ACC112 (cell line): Measurements from ENCODE around the gene DSCAML1.

Experiments used
- H2AFZ ChIP-seq: fragments of 200-600 bp; sonication (generic); one replicate; pipeline ENCODE4 v1.6.0; 2017; ENCODE audit warnings: antibody characterized with exemption, low read length; ENCODE audit not compliant: unreplicated experiment
- H3K27ac ChIP-seq: fragments of 200-600 bp; sonication (generic); 2 replicates; pipeline ENCODE4 v1.5.1; 2014; ENCODE audit warnings: low read depth, mild to moderate bottlenecking, antibody characterized with exemption, low read length, moderate library complexity
- H3K27me3 ChIP-seq: fragments of 200-600 bp; sonication (generic); 2 replicates; pipeline ENCODE4 v1.6.1; 2014; ENCODE audit warnings: mild to moderate bottlenecking, antibody characterized with exemption, low read length, moderate library complexity, mixed read lengths; ENCODE audit not compliant: insufficient read depth
- H3K36me3 ChIP-seq: fragments of 200-600 bp; sonication (generic); 2 replicates; pipeline ENCODE4 v1.6.1; 2016; ENCODE audit warnings: mild to moderate bottlenecking, antibody characterized with exemption, low read length, moderate library complexity, mixed read lengths; ENCODE audit not compliant: insufficient read depth
- H3K4me1 ChIP-seq: fragments of 200-600 bp; sonication (generic); one replicate; pipeline ENCODE4 v1.6.1; 2016; ENCODE audit warnings: low read length, mixed read lengths; ENCODE audit not compliant: insufficient read depth, unreplicated experiment, control insufficient read depth
- H3K4me3 ChIP-seq: fragments of 200-600 bp; sonication (generic); 2 replicates; pipeline ENCODE4 v1.5.1; 2014; ENCODE audit warnings: mild to moderate bottlenecking, low read depth, low read length
- H3K79me2 ChIP-seq: fragments of 200-600 bp; sonication (generic); one replicate; pipeline ENCODE4 v1.6.0; 2016; ENCODE audit warnings: low read length; ENCODE audit not compliant: control insufficient read depth, unreplicated experiment, insufficient read depth

Gene DSCAML1, protein sequence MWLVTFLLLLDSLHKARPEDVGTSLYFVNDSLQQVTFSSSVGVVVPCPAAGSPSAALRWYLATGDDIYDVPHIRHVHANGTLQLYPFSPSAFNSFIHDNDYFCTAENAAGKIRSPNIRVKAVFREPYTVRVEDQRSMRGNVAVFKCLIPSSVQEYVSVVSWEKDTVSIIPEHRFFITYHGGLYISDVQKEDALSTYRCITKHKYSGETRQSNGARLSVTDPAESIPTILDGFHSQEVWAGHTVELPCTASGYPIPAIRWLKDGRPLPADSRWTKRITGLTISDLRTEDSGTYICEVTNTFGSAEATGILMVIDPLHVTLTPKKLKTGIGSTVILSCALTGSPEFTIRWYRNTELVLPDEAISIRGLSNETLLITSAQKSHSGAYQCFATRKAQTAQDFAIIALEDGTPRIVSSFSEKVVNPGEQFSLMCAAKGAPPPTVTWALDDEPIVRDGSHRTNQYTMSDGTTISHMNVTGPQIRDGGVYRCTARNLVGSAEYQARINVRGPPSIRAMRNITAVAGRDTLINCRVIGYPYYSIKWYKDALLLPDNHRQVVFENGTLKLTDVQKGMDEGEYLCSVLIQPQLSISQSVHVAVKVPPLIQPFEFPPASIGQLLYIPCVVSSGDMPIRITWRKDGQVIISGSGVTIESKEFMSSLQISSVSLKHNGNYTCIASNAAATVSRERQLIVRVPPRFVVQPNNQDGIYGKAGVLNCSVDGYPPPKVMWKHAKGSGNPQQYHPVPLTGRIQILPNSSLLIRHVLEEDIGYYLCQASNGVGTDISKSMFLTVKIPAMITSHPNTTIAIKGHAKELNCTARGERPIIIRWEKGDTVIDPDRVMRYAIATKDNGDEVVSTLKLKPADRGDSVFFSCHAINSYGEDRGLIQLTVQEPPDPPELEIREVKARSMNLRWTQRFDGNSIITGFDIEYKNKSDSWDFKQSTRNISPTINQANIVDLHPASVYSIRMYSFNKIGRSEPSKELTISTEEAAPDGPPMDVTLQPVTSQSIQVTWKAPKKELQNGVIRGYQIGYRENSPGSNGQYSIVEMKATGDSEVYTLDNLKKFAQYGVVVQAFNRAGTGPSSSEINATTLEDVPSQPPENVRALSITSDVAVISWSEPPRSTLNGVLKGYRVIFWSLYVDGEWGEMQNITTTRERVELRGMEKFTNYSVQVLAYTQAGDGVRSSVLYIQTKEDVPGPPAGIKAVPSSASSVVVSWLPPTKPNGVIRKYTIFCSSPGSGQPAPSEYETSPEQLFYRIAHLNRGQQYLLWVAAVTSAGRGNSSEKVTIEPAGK (N-terminal part only)

DNA sequence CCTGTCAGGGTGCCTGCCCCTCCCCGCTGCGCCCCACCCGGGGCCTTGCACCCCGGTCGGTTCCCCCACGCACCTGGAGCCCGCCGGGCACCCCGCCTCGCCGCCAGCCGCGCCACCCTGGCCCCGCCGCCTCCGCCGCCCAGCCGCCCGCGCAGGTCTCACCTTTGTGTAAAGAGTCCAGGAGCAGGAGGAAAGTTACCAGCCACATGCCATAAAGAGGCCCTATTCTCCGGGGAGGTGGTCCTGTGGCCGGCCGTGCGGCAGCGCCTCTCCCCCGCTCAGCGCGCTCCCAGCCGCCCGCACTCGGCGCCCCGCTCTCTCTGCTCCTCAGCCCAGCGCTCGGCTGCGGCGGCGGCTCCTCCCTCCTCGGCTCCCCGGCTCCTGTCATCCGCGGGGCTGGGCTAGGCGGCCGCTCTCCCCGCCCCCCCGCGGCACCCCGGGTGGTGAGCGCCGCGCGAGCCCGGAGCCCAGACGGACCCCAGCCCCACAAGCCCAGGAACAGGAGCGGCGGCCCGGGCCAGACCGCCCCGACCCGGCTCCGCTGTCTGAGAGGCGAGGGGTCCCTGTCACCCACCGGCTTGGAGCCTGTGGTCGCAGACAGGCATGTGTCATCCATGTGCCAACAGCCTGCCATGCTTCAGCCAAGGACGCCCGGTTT, at the start of gene DSCAML1:
Gene DSCAML1 (minus strand): TSS at position 345 of the 658 bp plus-strand sequence. CDS start 137 bp downstream, at position 208.
- Histone ChIP-seq H3K79me2 (no peaks in the 10 kb centered on the region), H3K4me1 (no peaks in the 10 kb centered on the region), H3K27ac (no peak within 1 kb of the TSS), H3K27me3 (peaks cover 95% of the 10 kb centered on the region), H3K4me3 (no peak within 1 kb of the TSS), H3K36me3 (no peaks in the 10 kb centered on the region), H2AFZ (no peak within 1 kb of the TSS)

DNA sequence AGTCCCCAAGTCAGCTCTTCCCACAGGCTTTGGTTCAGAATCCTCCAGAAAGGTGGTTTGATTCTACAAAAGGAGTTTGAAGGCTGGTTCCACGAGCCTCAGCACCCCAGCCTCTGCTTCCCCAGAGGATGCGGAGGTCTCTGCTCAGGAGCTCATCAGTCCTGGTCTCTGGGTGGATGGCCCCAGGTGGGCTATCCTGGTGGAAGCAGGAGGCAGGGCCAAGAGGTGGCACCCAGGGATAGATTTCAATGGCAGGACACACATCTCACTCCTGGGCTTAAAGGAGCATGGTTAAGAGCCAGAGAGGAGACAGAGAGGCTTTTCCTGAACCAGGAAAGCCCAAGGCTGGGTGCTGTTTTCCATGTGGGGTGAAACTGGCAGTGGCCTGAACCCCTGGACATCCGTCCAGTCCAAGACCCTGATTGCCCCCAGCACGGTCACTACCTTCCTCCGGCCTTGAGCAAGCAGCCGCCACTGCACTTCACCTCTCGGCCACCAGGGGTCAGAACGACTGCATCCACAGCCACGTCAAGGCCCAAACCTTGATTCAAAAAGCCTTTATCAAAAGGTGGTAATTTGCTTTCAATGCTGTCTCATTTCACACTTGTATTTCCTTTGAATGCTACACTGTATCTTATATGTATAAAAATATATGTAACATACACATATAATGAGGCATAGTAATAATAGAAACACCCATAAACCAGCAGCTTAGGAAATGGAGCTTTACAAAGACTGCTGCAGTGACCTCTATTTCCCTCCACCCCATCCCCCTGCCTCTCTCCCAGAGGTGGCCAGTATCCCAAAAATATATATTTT, 46.9 kb upstream of the DSCAML1 start:
- no peak overlapping the region for H3K27ac ChIP-seq
- H3K4me1 ChIP-seq = no peaks in the 10 kb centered on the region
- H3K27me3 ChIP-seq = peaks cover 42% of the 10 kb centered on the region
- H3K4me3 ChIP-seq = no peak overlapping the region
- no peaks in the 10 kb centered on the region for H3K36me3 ChIP-seq
- H3K79me2 ChIP-seq = no peaks in the 10 kb centered on the region
- H2AFZ ChIP-seq = no peak overlapping the region

DNA sequence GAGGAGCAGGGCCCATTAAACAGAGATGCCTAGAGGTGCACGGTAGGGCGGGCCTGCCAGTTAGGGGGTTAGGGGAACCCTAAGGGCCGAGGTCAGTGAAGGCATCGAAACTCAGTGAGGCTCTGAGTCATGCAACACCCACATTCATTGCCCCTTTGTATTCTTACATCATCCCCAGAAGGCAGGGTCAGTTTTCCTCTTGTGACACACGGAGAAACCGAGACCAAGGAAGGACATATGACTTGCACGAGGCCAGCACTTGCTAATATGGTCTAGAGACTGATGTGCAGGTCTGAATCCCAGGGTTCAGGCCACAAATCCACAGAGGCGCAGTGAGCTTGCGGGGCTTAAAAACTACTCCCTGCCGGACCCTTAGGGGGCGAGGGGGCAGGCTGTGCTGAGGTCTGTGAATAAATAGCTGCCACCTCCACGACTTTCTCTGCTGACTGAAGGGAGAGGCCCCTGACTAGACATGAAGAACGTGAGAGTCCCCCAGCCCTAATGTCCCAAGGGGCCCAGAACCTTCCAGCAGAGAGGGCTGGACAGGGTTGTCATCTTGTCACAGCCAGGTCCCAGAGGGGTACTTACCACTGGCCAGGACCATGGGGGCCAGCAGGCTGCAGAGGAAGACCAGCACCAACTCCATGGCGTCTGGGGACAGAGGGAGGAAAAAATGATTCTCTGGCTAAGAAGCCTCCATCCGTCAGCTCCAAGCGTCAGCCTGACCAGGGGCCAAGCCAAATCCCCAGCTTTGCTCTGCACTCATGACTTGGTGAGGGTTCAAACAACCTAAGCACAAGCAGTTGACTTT, 45.3 kb upstream of the DSCAML1 start:
- H3K27me3 ChIP-seq = peaks cover 47% of the 10 kb centered on the region

DNA sequence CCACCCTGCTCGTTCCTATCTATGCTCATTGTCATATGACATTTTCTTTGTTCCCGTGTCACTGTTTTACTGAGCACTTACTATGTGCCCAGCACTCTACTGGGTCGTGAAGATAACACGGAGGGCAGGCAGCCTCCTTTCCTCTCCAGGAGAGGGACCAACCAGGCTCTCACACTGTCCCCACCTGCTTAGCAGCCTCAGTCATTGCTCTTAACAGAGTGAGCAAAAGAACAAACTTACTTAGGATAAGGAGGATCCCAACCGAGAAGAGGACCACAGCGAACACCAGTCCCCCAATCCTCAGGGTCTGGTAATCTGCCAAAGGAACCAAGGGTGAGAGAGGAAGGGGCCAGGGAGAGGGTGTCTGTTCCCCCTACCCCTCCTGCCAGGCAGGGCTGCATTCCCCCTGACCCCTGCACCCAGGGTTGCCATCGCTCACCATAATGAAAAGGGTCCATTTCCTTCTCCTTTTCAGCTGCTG, 44.6 kb upstream of the DSCAML1 start:
- Histone ChIP-seq H3K27me3 (peaks cover 49% of the 10 kb centered on the region), H3K27ac (no peak overlapping the region), H3K4me3 (no peak overlapping the region), H3K4me1 (no peaks in the 10 kb centered on the region), H2AFZ (no peak overlapping the region), H3K36me3 (no peaks in the 10 kb centered on the region), H3K79me2 (no peaks in the 10 kb centered on the region)

More for the DNA sequence above, 45.3 kb upstream of the DSCAML1 start:
- H3K4me3 ChIP-seq = no peak overlapping the region
- H3K4me1 ChIP-seq = no peaks in the 10 kb centered on the region
- no peaks in the 10 kb centered on the region for H3K36me3 ChIP-seq
- no peaks in the 10 kb centered on the region for H3K79me2 ChIP-seq
- no peak overlapping the region for H3K27ac ChIP-seq
- H2AFZ ChIP-seq = no peak overlapping the region

DNA sequence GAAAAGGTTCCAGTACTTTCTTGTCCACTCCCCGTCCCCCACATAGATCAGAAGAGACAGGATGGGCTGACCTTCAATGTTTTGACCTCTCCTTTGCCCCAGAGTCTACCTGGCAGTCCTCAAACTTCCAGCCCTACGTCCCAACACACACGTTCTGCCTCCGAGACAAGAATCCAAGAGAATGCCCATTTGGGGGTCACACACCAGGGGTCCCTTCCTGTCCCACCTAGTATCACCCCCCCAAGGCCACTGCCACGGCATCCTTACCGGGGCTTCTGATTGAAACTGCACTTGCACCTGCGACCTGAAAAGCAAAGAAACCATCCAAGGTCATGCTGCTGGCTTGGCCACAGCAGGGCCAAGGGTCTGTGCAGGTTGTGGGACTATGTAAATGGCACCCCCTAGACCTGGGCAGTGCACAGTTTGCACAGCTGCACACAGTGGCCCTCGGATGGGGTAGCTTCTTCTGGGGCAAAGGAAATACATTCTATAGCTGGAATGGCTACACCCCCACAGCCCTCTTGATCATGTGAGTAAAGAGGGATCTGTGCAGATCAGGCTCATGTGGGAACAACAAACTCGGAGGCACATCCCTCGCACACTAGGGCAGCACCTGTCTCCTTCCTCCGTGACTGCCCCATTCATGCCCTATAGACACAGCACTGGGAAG, 44.0 kb upstream of the DSCAML1 start:
- Histone ChIP-seq H3K36me3 (no peaks in the 10 kb centered on the region), H3K4me3 (no peak overlapping the region), H3K27ac (no peak overlapping the region), H2AFZ (no peak overlapping the region), H3K79me2 (no peaks in the 10 kb centered on the region), H3K27me3 (peaks cover 49% of the 10 kb centered on the region), H3K4me1 (no peaks in the 10 kb centered on the region)

DNA sequence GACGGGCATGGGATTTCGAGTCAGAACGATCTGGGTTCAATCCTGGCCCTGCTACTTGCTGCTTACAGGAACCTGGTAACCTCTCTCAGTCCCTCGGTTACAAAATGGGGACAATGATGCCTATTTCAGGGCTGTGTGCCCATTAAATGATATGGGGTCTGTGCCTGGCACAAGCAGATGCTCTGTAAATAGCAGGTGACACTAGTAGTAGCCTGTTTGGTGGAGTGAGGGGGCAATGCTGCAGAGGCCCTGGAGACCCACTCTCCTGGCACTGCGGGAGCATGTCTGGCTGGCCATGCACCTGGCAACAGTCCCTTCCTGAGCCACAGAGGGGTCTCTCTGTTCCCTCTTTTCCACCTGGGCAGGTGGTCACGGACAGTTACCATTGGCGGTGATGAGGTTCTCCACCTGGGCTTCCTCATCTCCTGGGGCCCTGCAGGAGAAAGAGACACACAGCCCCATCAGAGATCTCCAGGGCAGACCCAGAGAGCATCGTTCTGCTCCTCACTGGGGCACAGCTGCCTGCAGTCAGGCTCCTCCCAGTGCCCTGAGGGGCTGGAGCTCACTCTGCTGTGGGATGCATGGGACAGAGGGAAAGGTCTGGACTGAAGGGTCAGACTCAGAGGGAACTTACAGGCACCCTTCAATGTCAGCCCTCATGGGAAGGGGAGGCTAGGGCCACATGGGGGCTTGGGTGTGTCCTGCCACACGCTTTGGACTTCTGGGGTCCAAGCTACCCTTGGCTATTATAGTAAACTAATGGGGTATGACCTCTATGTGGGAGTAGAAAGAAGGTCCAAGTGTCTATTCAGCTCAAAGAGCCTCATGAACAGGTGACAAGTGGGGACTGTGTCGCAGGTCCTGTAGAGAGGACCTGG, 43.2 kb upstream of the DSCAML1 start:
- H3K4me1 ChIP-seq = no peaks in the 10 kb centered on the region

DNA sequence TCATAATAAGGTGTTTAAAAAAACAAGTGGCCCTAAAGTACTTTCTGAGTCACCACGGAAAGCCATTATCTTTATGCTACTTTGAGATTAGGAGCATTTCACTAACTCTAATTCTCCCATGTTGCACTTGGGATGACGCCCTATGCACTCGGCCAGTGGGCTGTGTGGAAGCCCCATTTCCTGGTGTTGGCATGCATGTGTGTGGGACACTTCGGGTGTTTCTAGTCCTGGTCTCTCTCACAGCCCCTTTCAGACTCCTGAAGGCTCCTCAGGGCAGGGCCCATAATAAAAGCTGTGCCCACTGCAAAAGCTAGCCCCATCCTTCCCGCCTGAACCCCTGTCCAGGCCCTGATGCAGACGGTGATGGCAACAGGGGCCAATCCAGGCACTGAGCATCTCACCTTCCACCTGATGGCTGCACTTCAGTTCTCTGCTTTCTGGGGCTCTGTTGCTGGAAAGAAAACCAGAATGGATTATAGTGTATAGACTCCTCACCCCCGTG, 42.4 kb upstream of the DSCAML1 start:
- no peaks in the 10 kb centered on the region for H3K36me3 ChIP-seq
- H3K27me3 ChIP-seq = peaks cover 62% of the 10 kb centered on the region
- no peak overlapping the region for H2AFZ ChIP-seq

More for the DNA sequence above, 43.2 kb upstream of the DSCAML1 start:
- Histone ChIP-seq H3K36me3 (no peaks in the 10 kb centered on the region), H3K27ac (no peak overlapping the region), H3K4me3 (no peak overlapping the region), H3K27me3 (peaks cover 55% of the 10 kb centered on the region), H2AFZ (no peak overlapping the region), H3K79me2 (no peaks in the 10 kb centered on the region)

DNA sequence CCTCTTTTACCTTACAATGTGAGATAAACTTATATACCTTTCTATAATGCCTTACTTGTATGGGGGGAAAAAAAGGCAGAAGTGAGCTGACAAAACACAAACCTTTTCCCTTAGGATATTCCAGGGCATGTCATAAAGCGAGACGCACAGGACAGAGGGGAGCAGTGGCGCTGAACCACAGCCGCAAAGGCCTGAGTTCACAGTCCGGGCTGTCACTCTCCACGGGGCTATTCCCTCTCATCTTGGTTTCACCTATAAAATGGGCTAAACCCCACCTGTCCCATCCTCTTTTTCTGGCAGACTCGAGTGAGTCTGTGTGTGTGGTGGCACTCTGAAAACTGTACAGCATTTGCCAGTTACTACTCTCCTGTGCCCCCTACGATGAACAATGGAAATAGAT, 41.9 kb upstream of the DSCAML1 start:
- no peak overlapping the region for H2AFZ ChIP-seq
- H3K4me1 ChIP-seq = no peaks in the 10 kb centered on the region
- no peak overlapping the region for H3K27ac ChIP-seq
- peaks cover 67% of the 10 kb centered on the region for H3K27me3 ChIP-seq
- no peaks in the 10 kb centered on the region for H3K36me3 ChIP-seq
- no peak overlapping the region for H3K4me3 ChIP-seq
- H3K79me2 ChIP-seq = no peaks in the 10 kb centered on the region

More for the DNA sequence above, 42.4 kb upstream of the DSCAML1 start:
- no peak overlapping the region for H3K27ac ChIP-seq
- no peaks in the 10 kb centered on the region for H3K4me1 ChIP-seq
- H3K4me3 ChIP-seq = no peak overlapping the region
- H3K79me2 ChIP-seq = no peaks in the 10 kb centered on the region
